Measurements from ENCODE around the gene ZC3HAV1L. TPM values are rescaled to one million over a fixed set of nuclear protein-coding genes. Genes with fewer than 3 reads are reported as not detected.
"Not testable (repeated sequence)": the region's sequence is repeated elsewhere in the genome, so short reads cannot be mapped to it uniquely, and the experiment has no call there.

The ZC3HAV1L gene
- total RNA-seq, 1 donor: 1.4 TPM

DNA sequence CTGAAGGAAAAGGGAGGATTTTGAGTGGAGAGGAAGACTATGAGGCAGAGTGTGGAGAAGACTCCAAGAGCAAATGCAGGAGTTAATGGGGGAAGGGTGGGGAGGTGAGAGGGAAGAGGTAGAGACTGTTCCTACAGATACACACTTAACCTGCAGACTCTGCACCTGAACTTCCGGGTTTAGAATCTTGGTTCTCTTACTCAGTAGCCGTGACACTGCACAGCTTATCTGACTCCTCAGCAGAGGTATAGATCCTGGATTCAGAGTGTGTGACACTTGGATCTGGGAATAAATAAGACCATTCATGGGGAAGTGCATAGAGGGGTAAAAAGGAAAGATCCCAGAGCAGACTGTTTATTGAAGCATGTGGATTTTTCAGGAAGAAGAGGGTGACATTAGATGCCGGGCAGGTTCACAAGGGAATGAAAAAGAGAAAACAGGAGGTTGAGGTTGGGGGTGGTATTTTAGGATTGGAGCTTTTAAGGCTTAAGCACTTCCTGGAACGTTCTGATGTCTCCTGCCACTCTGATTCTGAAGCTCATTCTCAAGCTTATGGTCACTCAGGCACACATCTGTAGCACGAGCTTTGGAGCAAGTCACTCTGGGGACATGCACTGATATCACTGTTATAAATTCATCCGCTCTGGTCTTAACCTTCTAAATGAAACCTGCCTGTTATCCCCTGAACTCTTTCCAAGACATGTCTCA is 5.7 kb upstream of the ZC3HAV1L start:
- no peaks in the 10 kb centered on the region for H3K9me3 ChIP-seq (ENCODE audit: low read depth, low read length)
- H3K4me1 ChIP-seq (ENCODE audit: insufficient read depth, low read length): peaks cover 42% of the 10 kb centered on the region
- no peaks in the 10 kb centered on the region for H3K27me3 ChIP-seq (ENCODE audit: insufficient read depth, low read length)
- H3K4me3 ChIP-seq (ENCODE audit: low read length): no peak overlapping the region

DNA sequence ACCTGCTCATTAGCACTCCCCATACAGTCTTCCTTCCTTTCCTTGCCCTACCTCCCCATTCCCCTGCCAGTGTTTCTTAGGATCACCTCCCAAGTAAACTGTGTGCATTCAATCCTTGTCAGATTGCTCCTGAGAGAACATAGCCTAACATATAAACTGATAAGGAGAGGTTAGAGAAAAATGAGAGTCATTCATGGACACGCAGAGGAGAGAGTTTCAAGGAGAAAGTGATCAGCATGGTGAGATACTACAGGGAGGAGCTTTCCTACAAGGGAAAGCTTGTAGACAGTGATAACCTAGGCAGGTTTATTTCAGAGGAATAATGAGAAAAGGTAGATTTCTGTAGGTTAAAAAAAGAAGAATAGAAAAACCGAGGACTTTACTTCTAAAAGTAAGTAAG is 2.8 kb upstream of the ZC3HAV1L start:
- H3K4me1 ChIP-seq (ENCODE audit: insufficient read depth, low read length): peaks cover 34% of the 10 kb centered on the region
- H3K4me3 ChIP-seq (ENCODE audit: low read length): no peak overlapping the region
- H3K9me3 ChIP-seq (ENCODE audit: low read depth, low read length): no peaks in the 10 kb centered on the region
- H3K27me3 ChIP-seq (ENCODE audit: insufficient read depth, low read length): no peaks in the 10 kb centered on the region

- no peaks in the 10 kb centered on the region for H3K9me3 ChIP-seq (ENCODE audit: low read depth, low read length)
- H3K27me3 ChIP-seq (ENCODE audit: insufficient read depth, low read length): no peaks in the 10 kb centered on the region
- no peak overlapping the region for H3K4me3 ChIP-seq (ENCODE audit: low read length)
- peaks cover 18% of the 10 kb centered on the region for H3K4me1 ChIP-seq (ENCODE audit: insufficient read depth, low read length)
Observed at GRCh38 chr7:139036901-139037300, 1.1 kb upstream of the ZC3HAV1L start.

DNA sequence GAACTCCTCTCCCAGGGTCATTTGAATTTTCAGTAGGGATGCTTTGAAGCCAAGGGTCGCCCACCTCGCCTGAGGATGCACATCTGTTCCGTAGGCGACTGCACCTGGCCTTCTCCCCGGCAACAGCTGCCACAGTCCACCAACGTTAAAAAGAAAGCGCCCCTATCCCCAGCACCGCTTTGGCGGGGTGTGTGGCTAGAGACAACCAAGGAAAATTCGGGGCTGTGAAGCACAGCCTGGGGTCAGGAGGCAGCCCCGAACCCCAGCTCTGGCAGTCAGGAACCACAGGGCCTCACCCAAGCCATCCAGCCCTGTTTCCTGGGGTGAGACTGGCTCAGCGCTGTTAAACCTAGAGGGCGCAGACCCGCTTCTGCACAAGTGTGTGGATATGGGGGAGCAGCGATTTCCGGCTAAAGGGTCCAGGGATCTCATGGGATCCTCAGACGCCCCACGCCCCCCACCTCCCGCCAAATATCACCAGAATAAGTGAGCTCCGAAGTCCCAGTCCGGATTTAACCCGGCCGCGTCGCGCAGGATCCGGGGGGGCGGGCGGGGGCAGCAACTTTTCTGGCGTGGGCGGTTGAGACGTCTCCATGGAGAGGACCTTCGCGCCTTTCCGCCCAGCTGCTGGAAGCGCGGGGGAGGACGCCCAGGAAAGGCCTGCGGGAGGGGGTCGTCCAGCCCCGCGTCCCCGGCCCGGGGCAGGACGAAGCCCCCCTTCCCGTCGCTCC is 822 bp downstream of the ZC3HAV1L start:
- Histone ChIP-seq H3K9me3 (ENCODE audit: low read depth, low read length) (no peaks in the 10 kb centered on the region), H3K4me3 (ENCODE audit: low read length) (peak overlapping the region; percentile 41), H3K27me3 (ENCODE audit: insufficient read depth, low read length) (no peaks in the 10 kb centered on the region), H3K4me1 (ENCODE audit: insufficient read depth, low read length) (peaks cover 18% of the 10 kb centered on the region)

DNA sequence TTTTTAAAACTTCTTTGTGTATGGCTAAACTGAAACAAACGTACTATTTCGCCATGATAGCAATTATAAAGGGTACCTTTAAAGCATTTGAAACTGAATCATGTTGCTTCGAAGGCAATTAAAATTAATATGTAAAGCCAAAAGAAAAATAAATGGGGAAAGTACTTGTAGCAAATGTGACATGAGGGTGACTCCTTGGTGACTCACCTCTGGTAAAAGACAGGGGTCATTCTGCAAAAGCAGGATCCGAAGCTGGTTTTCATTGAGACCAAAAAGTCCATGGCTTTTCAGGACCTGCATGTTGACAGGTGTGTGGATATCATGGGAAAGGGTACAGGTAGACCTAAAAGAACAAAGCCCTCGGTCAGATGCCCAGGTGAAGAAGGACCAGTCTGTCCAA is 1.5 kb downstream of the ZC3HAV1L start:
- Histone ChIP-seq H3K27me3 (ENCODE audit: insufficient read depth, low read length) (no peaks in the 10 kb centered on the region), H3K4me3 (ENCODE audit: low read length) (no peak overlapping the region), H3K4me1 (ENCODE audit: insufficient read depth, low read length) (peaks cover 18% of the 10 kb centered on the region), H3K9me3 (ENCODE audit: low read depth, low read length) (no peaks in the 10 kb centered on the region)

- no peak overlapping the region for H3K4me3 ChIP-seq (ENCODE audit: low read length)
- no peaks in the 10 kb centered on the region for H3K27me3 ChIP-seq (ENCODE audit: insufficient read depth, low read length)
- H3K9me3 ChIP-seq (ENCODE audit: low read depth, low read length): no peaks in the 10 kb centered on the region
- peaks cover 18% of the 10 kb centered on the region for H3K4me1 ChIP-seq (ENCODE audit: insufficient read depth, low read length)
Observed at GRCh38 chr7:139033346-139034114, 2.3 kb downstream of the ZC3HAV1L start.

DNA sequence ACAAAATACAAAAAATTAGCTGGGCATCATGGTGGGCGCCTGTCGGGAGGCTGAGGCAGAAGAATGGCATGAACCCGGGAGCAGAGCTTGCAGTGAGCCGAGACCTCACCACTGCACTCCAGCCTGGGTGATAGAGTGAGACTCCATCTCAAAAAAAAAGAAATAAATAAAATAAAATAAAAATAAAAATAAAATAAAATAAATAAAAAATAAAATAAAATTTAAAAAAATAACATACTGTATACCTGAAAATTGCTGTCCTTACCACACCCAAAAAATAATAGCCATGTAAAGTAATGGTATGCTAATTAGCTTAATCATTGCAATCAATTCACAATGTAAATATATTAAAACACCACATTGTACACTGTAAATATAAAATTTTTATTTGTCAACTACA is 3.4 kb downstream of the ZC3HAV1L start:
- H3K27me3 ChIP-seq (ENCODE audit: insufficient read depth, low read length): no peaks in the 10 kb centered on the region

DNA sequence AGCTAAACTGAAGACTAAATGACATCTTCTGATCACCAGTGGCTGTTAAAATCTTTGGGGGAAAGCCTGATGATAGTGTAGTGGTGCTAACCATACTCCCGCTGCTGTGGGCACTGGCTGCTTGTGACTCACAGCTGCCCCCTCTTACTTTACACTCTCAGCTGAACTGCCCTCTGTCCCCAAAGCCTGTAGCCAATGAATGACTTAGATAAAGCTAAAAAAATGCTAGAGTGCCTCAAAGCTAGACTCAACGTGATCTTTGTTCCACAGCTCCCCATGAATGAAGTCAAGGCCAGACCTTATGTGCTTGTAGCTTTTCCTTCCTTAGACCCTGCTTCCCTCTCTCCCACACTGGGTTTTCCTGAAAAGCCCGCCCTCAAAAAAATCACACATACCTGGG is 6.5 kb downstream of the ZC3HAV1L start:
- Histone ChIP-seq H3K27me3 (ENCODE audit: insufficient read depth, low read length) (no peaks in the 10 kb centered on the region), H3K9me3 (ENCODE audit: low read depth, low read length) (no peaks in the 10 kb centered on the region), H3K4me3 (ENCODE audit: low read length) (no peak overlapping the region), H3K4me1 (ENCODE audit: insufficient read depth, low read length) (no peaks in the 10 kb centered on the region)

More for the DNA sequence above, 3.4 kb downstream of the ZC3HAV1L start:
- Histone ChIP-seq H3K4me3 (ENCODE audit: low read length) (no peak overlapping the region), H3K4me1 (ENCODE audit: insufficient read depth, low read length) (peaks cover 18% of the 10 kb centered on the region), H3K9me3 (ENCODE audit: low read depth, low read length) (no peaks in the 10 kb centered on the region)

DNA sequence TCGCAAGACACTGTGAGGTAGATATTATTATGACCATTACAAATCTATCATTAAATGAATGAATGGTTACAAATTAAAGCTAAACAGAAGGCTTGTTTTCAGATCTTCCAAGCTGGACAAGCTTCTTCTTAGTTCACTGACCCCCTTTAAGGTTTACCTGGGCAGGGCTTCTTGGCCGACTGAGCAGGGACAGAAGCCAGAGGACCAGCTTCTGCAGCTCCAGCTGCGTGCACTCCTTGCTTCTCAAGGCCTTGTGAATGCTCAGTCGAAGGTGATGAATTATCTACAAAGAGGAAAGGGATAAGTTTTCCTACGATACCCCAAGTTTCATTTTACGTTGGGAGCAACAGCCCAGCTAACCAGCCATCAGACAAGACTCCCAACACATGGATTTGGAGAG is 9.3 kb downstream of the ZC3HAV1L start:
- Histone ChIP-seq H3K9me3 (ENCODE audit: low read depth, low read length) (no peaks in the 10 kb centered on the region), H3K27me3 (ENCODE audit: insufficient read depth, low read length) (no peaks in the 10 kb centered on the region), H3K4me3 (ENCODE audit: low read length) (no peak overlapping the region)

DNA sequence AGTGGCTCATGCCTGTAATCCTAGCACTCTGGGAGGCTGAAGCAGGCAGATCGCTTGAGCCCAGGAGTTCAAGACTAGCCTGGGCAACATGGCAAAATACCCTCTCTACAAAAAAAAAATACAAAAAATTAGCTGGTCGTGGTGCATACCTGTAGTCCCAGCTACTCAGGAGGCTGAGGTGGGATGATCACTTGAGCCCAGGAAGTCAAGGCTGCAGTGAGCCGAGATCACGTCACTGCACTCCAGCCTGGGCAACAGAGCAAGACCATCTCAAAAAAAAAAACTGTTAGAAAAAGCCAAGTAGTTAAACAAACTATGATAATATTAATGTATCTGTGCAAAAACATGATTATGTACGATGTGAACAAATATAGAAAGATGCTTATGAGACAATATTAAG is 10.0 kb downstream of the ZC3HAV1L start:
- H3K27me3 ChIP-seq (ENCODE audit: insufficient read depth, low read length); H3K4me3 ChIP-seq (ENCODE audit: low read length); H3K4me1 ChIP-seq (ENCODE audit: insufficient read depth, low read length); H3K9me3 ChIP-seq (ENCODE audit: low read depth, low read length): not testable (repeated sequence)

More for the DNA sequence above, 9.3 kb downstream of the ZC3HAV1L start:
- no peaks in the 10 kb centered on the region for H3K4me1 ChIP-seq (ENCODE audit: insufficient read depth, low read length)

DNA sequence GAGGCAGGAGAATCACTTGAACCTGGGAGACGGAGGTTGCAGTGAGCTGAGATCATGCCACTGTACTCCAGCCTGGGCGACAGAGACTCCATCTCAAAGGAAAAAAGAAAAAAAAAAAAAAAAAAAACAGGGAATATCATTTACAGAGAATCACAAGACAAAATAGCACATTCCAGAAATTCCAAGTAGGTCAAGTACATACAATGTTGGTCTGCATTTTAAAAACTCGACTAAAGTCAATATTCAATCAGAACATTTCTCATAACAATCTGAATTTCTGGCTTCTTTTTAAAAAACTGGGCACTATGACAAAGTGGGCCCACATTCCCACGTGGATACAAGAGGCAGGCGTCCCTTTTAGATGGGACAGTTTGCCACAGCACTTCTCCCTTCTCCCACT is 12.8 kb downstream of the ZC3HAV1L start:
- Histone ChIP-seq H3K4me1 (ENCODE audit: insufficient read depth, low read length) (no peaks in the 10 kb centered on the region), H3K9me3 (ENCODE audit: low read depth, low read length) (no peaks in the 10 kb centered on the region), H3K4me3 (ENCODE audit: low read length) (no peak overlapping the region), H3K27me3 (ENCODE audit: insufficient read depth, low read length) (no peaks in the 10 kb centered on the region)

GRCh38 chr7:139022286-139022685 is 13.6 kb downstream of the ZC3HAV1L start:
- H3K27me3 ChIP-seq (ENCODE audit: insufficient read depth, low read length): no peaks in the 10 kb centered on the region
- H3K9me3 ChIP-seq (ENCODE audit: low read depth, low read length): no peaks in the 10 kb centered on the region
- H3K4me3 ChIP-seq (ENCODE audit: low read length): no peak overlapping the region
- H3K4me1 ChIP-seq (ENCODE audit: insufficient read depth, low read length): no peaks in the 10 kb centered on the region

DNA sequence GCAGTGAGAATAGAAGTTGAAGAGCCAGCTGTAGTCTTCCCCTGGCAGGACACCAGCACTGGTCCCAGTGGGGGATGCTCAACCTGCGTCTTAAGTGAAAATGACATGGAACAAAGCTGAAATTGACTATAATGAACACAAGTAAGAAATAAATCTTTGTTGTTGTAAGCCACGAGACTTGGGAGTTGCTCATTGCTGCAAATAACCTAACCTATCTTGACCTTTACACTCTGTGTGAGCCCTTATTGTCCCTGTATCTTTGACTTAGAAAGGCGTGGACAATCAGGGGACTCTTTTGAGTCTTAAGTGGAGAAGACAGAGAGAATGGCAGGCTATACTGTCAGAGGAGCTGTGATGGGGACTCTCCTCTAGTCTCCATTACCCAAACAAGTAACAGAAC is 16.9 kb downstream of the ZC3HAV1L start:
- Histone ChIP-seq H3K27me3 (ENCODE audit: insufficient read depth, low read length) (no peaks in the 10 kb centered on the region), H3K4me3 (ENCODE audit: low read length) (no peak overlapping the region), H3K4me1 (ENCODE audit: insufficient read depth, low read length) (no peaks in the 10 kb centered on the region), H3K9me3 (ENCODE audit: low read depth, low read length) (no peaks in the 10 kb centered on the region)

GRCh38 chr7:139016931-139017511 is 18.8 kb downstream of the ZC3HAV1L start:
- H3K9me3 ChIP-seq (ENCODE audit: low read depth, low read length): no peaks in the 10 kb centered on the region
- H3K4me1 ChIP-seq (ENCODE audit: insufficient read depth, low read length): no peaks in the 10 kb centered on the region
- no peaks in the 10 kb centered on the region for H3K27me3 ChIP-seq (ENCODE audit: insufficient read depth, low read length)
- H3K4me3 ChIP-seq (ENCODE audit: low read length): no peak overlapping the region

GRCh38 chr7:139011373-139011772 is 24.5 kb downstream of the ZC3HAV1L start:
- Histone ChIP-seq H3K9me3 (ENCODE audit: low read depth, low read length) (no peaks in the 10 kb centered on the region), H3K4me1 (ENCODE audit: insufficient read depth, low read length) (no peaks in the 10 kb centered on the region), H3K4me3 (ENCODE audit: low read length) (no peak overlapping the region), H3K27me3 (ENCODE audit: insufficient read depth, low read length) (no peaks in the 10 kb centered on the region)
